ENCODE measurements around the gene WDR1.
A peak's percentile ranks its signal among the peaks of the same experiment; 100 is the strongest.

WDR1 gene

GRCh38 chr4:10114147-10114546 is 2.5 kb downstream of the WDR1 start:
- no peak for DNase-seq (ENCODE audit: low read depth)

- DNase-seq (ENCODE audit: low read depth) = no peak
Measured at GRCh38 chr4:10113362-10114047, 3.1 kb downstream of the WDR1 start.

- DNase-seq (ENCODE audit: low read depth) = no peak
Measured at GRCh38 chr4:10112658-10113284, 3.8 kb downstream of the WDR1 start.

GRCh38 chr4:10111067-10111801 is 5.4 kb downstream of the WDR1 start:
- no peak for DNase-seq (ENCODE audit: low read depth)

GRCh38 chr4:10109995-10110670 is 6.5 kb downstream of the WDR1 start:
- no peak for DNase-seq (ENCODE audit: low read depth)

GRCh38 chr4:10108818-10109783 is 7.5 kb downstream of the WDR1 start:
- DNase-seq (ENCODE audit: low read depth) = peak; percentile 74

- DNase-seq (ENCODE audit: low read depth) = no peak
Measured at GRCh38 chr4:10108391-10108790, 8.2 kb downstream of the WDR1 start.

GRCh38 chr4:10107111-10108091 is 9.2 kb downstream of the WDR1 start:
- DNase-seq (ENCODE audit: low read depth) = peak; percentile 50

- DNase-seq (ENCODE audit: low read depth) = peak; percentile 96
Measured at GRCh38 chr4:10106421-10107039, 10.1 kb downstream of the WDR1 start.

GRCh38 chr4:10105920-10106319 is 10.7 kb downstream of the WDR1 start:
- no peak for DNase-seq (ENCODE audit: low read depth)

- DNase-seq (ENCODE audit: low read depth) = no peak
Measured at GRCh38 chr4:10105421-10105820, 11.2 kb downstream of the WDR1 start.

GRCh38 chr4:10104991-10105276 is 11.7 kb downstream of the WDR1 start:
- no peak for DNase-seq (ENCODE audit: low read depth)

- DNase-seq (ENCODE audit: low read depth) = peak; percentile 51
Measured at GRCh38 chr4:10104211-10104990, 12.2 kb downstream of the WDR1 start.

GRCh38 chr4:10102474-10103332 is 13.9 kb downstream of the WDR1 start:
- no peak for DNase-seq (ENCODE audit: low read depth)

- DNase-seq (ENCODE audit: low read depth) = peak; percentile 38
Measured at GRCh38 chr4:10101671-10102473, 14.7 kb downstream of the WDR1 start.

GRCh38 chr4:10100734-10101216 is 15.8 kb downstream of the WDR1 start:
- no peak for DNase-seq (ENCODE audit: low read depth)
